CD4-positive, alpha-beta T cell treated with Interleukin-1 beta for 1 hour (primary cell): Measurements from ENCODE around the gene CYP26C1.

ENCODE experiments used
- DNase-seq, 2 donors: peaks; one replicate each; pipeline ENCODE4 v3.0.0-alpha.2; 2020 to 2022

The CYP26C1 gene

GRCh38 chr10:93064874-93065660, 4.5 kb downstream of the CYP26C1 start:
- no peak for DNase-seq

GRCh38 chr10:93065675-93066543, 5.3 kb downstream of the CYP26C1 start:
- no peak for DNase-seq

GRCh38 chr10:93066544-93066913, 5.9 kb downstream of the CYP26C1 start:
- DNase-seq = no peak

- DNase-seq = no peak
These were observed 7.1 kb downstream of the CYP26C1 start for GRCh38 chr10:93067443-93068365.

GRCh38 chr10:93068411-93069244, 8.0 kb downstream of the CYP26C1 start:
- no peak for DNase-seq

GRCh38 chr10:93069245-93069561, 8.6 kb downstream of the CYP26C1 start:
- DNase-seq = no peak

- no peak for DNase-seq
These were observed 10.0 kb downstream of the CYP26C1 start for GRCh38 chr10:93070378-93071176.

GRCh38 chr10:93071177-93071472, 10.5 kb downstream of the CYP26C1 start:
- DNase-seq = no peak

GRCh38 chr10:93071674-93072224, 11.2 kb downstream of the CYP26C1 start:
- DNase-seq = no peak

- no peak for DNase-seq
These were observed 11.7 kb downstream of the CYP26C1 start for GRCh38 chr10:93072225-93072712.

- DNase-seq = no peak
These were observed 12.3 kb downstream of the CYP26C1 start for GRCh38 chr10:93072713-93073538.

GRCh38 chr10:93073539-93074146, 13.0 kb downstream of the CYP26C1 start, which contains the start of gene CYP26A1:
CYP26A1 (plus strand) TSS chr10:93073893; CDS start chr10:93073935, 42 bp downstream.
- no peak for DNase-seq

- no peak for DNase-seq
These were observed 13.6 kb downstream of the CYP26C1 start for GRCh38 chr10:93074147-93074596.

GRCh38 chr10:93074597-93075368, 14.2 kb downstream of the CYP26C1 start:
- DNase-seq = no peak

GRCh38 chr10:93075369-93076221, 15.0 kb downstream of the CYP26C1 start:
- no peak for DNase-seq

- no peak for DNase-seq
These were observed 16.3 kb downstream of the CYP26C1 start for GRCh38 chr10:93076871-93077270.

GRCh38 chr10:93077860-93078337, 17.3 kb downstream of the CYP26C1 start:
- DNase-seq = no peak
